ENCODE data around the gene PRF1.
A peak's percentile ranks its signal among the peaks of the same experiment; 100 is the strongest.

Gene PRF1

GRCh38 chr10:70559861-70560260 lies 42.7 kb downstream of the PRF1 start:
- no peak for DNase-seq (ENCODE audit: low spot score)

- peak; percentile 48 for DNase-seq (ENCODE audit: low spot score)
These were observed 43.4 kb downstream of the PRF1 start for GRCh38 chr10:70558871-70559810.

GRCh38 chr10:70558295-70558694 lies 44.2 kb downstream of the PRF1 start:
- DNase-seq (ENCODE audit: low spot score) = no peak

- no peak for DNase-seq (ENCODE audit: low spot score)
These were observed 44.7 kb downstream of the PRF1 start for GRCh38 chr10:70557876-70558275.

DNA sequence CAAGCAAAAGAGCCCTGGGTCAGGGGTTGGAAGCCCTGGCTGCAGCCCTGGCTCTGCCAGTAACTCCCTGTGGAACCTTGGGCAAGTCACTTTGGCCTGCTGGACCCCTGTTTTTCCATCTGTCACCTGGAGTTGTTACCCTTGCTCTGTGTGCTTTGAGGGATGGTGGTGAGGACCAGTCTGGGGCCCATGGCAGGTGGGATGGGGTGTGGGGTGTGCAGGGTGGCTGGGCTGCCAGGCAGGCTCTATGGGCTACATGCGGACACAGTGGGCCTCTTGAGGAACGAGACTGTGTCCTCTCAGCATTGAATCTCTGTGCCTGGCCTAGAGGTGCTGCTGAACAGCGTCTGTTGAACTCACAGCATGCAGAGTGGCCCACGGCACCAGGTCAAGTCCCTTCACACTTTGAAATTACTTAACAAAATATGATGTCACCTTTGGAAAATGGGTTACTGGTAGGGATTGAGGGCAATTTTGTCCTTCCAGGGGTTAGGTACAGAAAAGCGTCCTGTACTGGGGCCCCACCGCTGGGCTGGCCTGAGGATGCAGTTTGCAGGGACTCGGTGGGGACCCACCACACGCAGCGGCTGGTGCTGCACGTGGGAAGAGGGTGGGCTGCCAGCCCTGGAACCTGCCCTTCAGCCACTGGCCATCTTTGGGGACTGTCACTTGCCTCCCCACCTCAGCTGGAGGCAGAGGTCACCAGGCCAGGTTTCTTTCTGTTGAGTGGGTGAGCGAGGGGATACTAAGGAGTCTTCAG lies 45.3 kb downstream of the PRF1 start:
- no peak for DNase-seq (ENCODE audit: low spot score)

- DNase-seq (ENCODE audit: low spot score) = no peak
These were observed 47.2 kb downstream of the PRF1 start for GRCh38 chr10:70555371-70555770.

GRCh38 chr10:70552586-70552985 lies 50.0 kb downstream of the PRF1 start:
- DNase-seq (ENCODE audit: low spot score) = no peak

GRCh38 chr10:70551971-70552422 lies 50.5 kb downstream of the PRF1 start:
- no peak for DNase-seq (ENCODE audit: low spot score)

- no peak for DNase-seq (ENCODE audit: low spot score)
These were observed 51.1 kb downstream of the PRF1 start for GRCh38 chr10:70551466-70551865.

- DNase-seq (ENCODE audit: low spot score) = no peak
These were observed 52.1 kb downstream of the PRF1 start for GRCh38 chr10:70550459-70550858.

- DNase-seq (ENCODE audit: low spot score) = peak; percentile 72
These were observed 52.5 kb downstream of the PRF1 start for GRCh38 chr10:70549962-70550458.

DNA sequence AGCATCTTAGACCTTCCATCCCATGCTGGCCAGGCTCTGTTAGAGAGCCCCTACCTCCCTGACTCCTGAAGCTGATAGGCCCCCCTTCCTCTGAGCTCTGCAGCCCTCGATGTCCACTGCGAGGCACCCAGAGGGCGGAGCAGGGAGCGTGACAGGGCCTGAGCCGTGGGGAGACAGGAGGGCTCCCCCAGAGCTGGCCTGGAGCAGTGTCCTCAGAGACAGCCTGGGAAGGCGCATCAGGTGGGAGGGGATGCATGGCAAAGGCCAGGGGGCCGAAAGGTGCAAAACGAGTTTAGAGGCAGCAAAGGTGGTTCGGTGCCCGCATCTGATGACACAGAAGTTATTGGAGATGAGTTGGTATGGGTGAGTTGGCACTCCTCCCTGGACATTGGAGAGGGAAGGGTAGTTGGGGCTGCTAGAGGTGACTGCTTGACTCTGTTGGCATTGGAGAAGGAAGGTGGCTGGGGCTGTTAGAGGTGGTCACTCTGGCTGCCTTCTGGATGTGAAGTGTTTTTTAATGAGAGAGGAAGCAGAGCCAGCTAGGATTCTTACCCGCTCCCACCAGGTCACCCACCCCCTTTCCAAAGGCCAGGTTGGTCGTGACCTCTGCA lies 53.1 kb downstream of the PRF1 start:
- DNase-seq (ENCODE audit: low spot score) = no peak

Measured in CD4-positive, alpha-beta T cell treated with Interleukin-6 at 100 ng/mL for 8 hours (primary cell).